ENCODE data around the gene QDPR. TPM values are rescaled to one million over a fixed set of nuclear protein-coding genes. Genes with fewer than 3 reads are reported as not detected.
"Not testable (repeated sequence)": the region's sequence is repeated elsewhere in the genome, so short reads cannot be mapped to it uniquely, and the experiment has no call there.

The QDPR gene
- total RNA-seq, 1 donor from 2014 or later = 19.3 TPM

GRCh38 chr4:17492058-17492741, 19.7 kb downstream of the QDPR start:
- peak; percentile 59 for DNase-seq (ENCODE audit: low read depth)

- DNase-seq (ENCODE audit: low read depth) = no peak
Measured at GRCh38 chr4:17491196-17491595, 20.7 kb downstream of the QDPR start.

GRCh38 chr4:17490575-17491059, 21.3 kb downstream of the QDPR start:
- DNase-seq (ENCODE audit: low read depth) = no peak

GRCh38 chr4:17489721-17490120, 22.2 kb downstream of the QDPR start:
- no peak for DNase-seq (ENCODE audit: low read depth)

- no peak for DNase-seq (ENCODE audit: low read depth)
Measured at GRCh38 chr4:17489123-17489522, 22.8 kb downstream of the QDPR start.

- no peak for DNase-seq (ENCODE audit: low read depth)
Measured at GRCh38 chr4:17482716-17483115, 29.2 kb downstream of the QDPR start.

- no peak for DNase-seq (ENCODE audit: low read depth)
Measured at GRCh38 chr4:17480955-17481354, 30.9 kb downstream of the QDPR start.

- no peak for DNase-seq (ENCODE audit: low read depth)
Measured at GRCh38 chr4:17480210-17480927, 31.5 kb downstream of the QDPR start.

- no peak for DNase-seq (ENCODE audit: low read depth)
Measured at GRCh38 chr4:17477774-17478472, 34.0 kb downstream of the QDPR start.

- DNase-seq (ENCODE audit: low read depth) = no peak
Measured at GRCh38 chr4:17476853-17477252, 35.0 kb downstream of the QDPR start.

GRCh38 chr4:17475481-17475880, 36.4 kb downstream of the QDPR start:
- no peak for DNase-seq (ENCODE audit: low read depth)

GRCh38 chr4:17469931-17470674, 41.8 kb downstream of the QDPR start:
- DNase-seq (ENCODE audit: low read depth) = no peak

GRCh38 chr4:17468619-17469221, 43.2 kb downstream of the QDPR start:
- DNase-seq (ENCODE audit: low read depth) = peak; percentile 17

GRCh38 chr4:17463606-17464005, 48.3 kb downstream of the QDPR start:
- peak; percentile 6 for DNase-seq (ENCODE audit: low read depth)

GRCh38 chr4:17450269-17450804, 61.6 kb downstream of the QDPR start:
- no peak for DNase-seq (ENCODE audit: low read depth)

- DNase-seq (ENCODE audit: low read depth) = peak; percentile 57
Measured at GRCh38 chr4:17448689-17449088, 63.2 kb downstream of the QDPR start.

- peak; percentile 74 for DNase-seq (ENCODE audit: low read depth)
Measured at GRCh38 chr4:17447675-17448298, 64.1 kb downstream of the QDPR start.

GRCh38 chr4:17447056-17447455, 64.8 kb downstream of the QDPR start:
- DNase-seq (ENCODE audit: low read depth) = no peak

- not testable (repeated sequence) for DNase-seq (ENCODE audit: low read depth)
Measured at GRCh38 chr4:17442477-17442876, 69.4 kb downstream of the QDPR start.

GRCh38 chr4:17437396-17437795, 74.5 kb downstream of the QDPR start:
- no peak for DNase-seq (ENCODE audit: low read depth)

- no peak for DNase-seq (ENCODE audit: low read depth)
Measured at GRCh38 chr4:17436750-17437090, 75.2 kb downstream of the QDPR start.

Data from renal cortical epithelial cell (primary cell).